Endothelial cell of umbilical vein (primary cell): ENCODE results near the gene CORO2B.
"Not testable (repeated sequence)": the region's sequence is repeated elsewhere in the genome, so short reads cannot be mapped to it uniquely, and the experiment has no call there.

Source experiments
- CTCF ChIP-seq, 2 donors: IDR thresholded peaks; 1 replicate in 1 of 2; 2 replicates in 1 of 2; pipeline ENCODE4 v1.5.1; 2011; ENCODE audit warnings: low read length in 2 of 2, mild to moderate bottlenecking in 2 of 2, moderate library complexity in 2 of 2, control low read depth in 1 of 2, inconsistent platforms in 1 of 2, low read depth in 1 of 2; ENCODE audit not compliant: insufficient read depth in 1 of 2; ENCODE audit errors: extremely low read depth in 1 of 2
- EZH2 ChIP-seq: IDR thresholded peaks from 2 replicates; pipeline ENCODE4 v1.6.1; 2012; ENCODE audit warnings: borderline replicate concordance, low read depth, mild to moderate bottlenecking, moderate library complexity, low read length, inconsistent platforms; ENCODE audit not compliant: severe bottlenecking
- MYC ChIP-seq: IDR thresholded peaks from one replicate; pipeline ENCODE4 v1.6.1; 2011; ENCODE audit warnings: mild to moderate bottlenecking, low read depth, low read length
- POLR2A ChIP-seq: IDR thresholded peaks from 2 replicates; pipeline ENCODE4 v1.6.1; 2012; ENCODE audit warnings: low read depth, mild to moderate bottlenecking, control low read depth, low read length
- POLR2AphosphoS5 ChIP-seq: IDR thresholded peaks from 2 replicates; pipeline ENCODE4 v1.6.1; 2012; ENCODE audit warnings: low read depth, mild to moderate bottlenecking, control low read depth, low read length, moderate library complexity; ENCODE audit not compliant: insufficient read depth
- TF ChIP-seq, protein P1 (sequence below): IDR thresholded peaks from 2 replicates; pipeline ENCODE4 v1.6.1; 2011; ENCODE audit not compliant: insufficient read depth, insufficient read length

- TF ChIP-seq CTCF (IDR thresholded peaks at IDR 0.05; ENCODE audit: extremely low read depth in 1 of 2, insufficient read depth in 1 of 2, low read depth in 1 of 2, low read length in 2 of 2); POLR2AphosphoS5; POLR2A; EZH2; MYC: not testable (repeated sequence)
- TF ChIP-seq, protein P1, sequence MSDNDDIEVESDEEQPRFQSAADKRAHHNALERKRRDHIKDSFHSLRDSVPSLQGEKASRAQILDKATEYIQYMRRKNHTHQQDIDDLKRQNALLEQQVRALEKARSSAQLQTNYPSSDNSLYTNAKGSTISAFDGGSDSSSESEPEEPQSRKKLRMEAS, result not testable (repeated sequence)
These were observed 26.2 kb downstream of the CORO2B start for GRCh38 chr15:68604840-68605478.
